Astrocyte (in vitro differentiated cells and primary cell): ENCODE data around the gene NOP58.

Experiments
- EZH2 ChIP-seq: IDR thresholded peaks from 2 replicates; pipeline ENCODE4 v1.6.1; 2012; ENCODE audit warnings: mild to moderate bottlenecking, low read length, inconsistent platforms; ENCODE audit not compliant: insufficient read depth
- TF ChIP-seq, protein P1 (sequence below): IDR thresholded peaks from 2 replicates; pipeline ENCODE4 v1.5.1; 2011; ENCODE audit warnings: low read depth, mild to moderate bottlenecking, inconsistent platforms, low read length, moderate library complexity; ENCODE audit not compliant: insufficient read depth

DNA sequence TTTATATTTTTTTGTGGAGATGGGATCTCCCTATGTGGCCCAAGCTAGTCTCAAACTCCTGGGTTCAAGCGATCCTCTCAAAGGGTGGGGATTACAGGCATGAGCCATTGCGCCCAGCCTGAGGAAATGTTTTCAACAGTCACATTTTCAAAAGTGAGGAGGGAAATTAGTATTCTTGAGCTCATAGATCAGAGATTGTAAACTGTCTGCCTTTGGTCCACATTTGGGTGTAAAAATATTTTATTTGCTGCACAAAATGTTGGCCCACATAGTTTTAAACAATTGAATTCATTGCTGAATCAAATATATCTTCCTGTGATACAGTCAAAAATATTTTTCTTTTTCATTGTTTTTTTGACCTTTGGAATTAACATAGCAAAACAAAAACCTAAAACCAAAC, 48.6 kb downstream of the NOP58 start:
- TF ChIP-seq, protein P1, sequence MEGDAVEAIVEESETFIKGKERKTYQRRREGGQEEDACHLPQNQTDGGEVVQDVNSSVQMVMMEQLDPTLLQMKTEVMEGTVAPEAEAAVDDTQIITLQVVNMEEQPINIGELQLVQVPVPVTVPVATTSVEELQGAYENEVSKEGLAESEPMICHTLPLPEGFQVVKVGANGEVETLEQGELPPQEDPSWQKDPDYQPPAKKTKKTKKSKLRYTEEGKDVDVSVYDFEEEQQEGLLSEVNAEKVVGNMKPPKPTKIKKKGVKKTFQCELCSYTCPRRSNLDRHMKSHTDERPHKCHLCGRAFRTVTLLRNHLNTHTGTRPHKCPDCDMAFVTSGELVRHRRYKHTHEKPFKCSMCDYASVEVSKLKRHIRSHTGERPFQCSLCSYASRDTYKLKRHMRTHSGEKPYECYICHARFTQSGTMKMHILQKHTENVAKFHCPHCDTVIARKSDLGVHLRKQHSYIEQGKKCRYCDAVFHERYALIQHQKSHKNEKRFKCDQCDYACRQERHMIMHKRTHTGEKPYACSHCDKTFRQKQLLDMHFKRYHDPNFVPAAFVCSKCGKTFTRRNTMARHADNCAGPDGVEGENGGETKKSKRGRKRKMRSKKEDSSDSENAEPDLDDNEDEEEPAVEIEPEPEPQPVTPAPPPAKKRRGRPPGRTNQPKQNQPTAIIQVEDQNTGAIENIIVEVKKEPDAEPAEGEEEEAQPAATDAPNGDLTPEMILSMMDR, result no peak
- TF ChIP-seq EZH2, result no peak
